OCI-LY7 (cell line): Measurements from ENCODE around the gene TPRN. TPM values are rescaled to one million over a fixed set of nuclear protein-coding genes. Genes with fewer than 3 reads are reported as not detected.
A peak's percentile ranks its signal among the peaks of the same experiment; 100 is the strongest.

ENCODE experiments used
- BruUV-seq: library from RNA; stranded (reverse); fragments of 400-500 nt; replicated peaks from 2 replicates; lab custom pipeline; 2021; lab: Mats Ljungman, UMichigan
- CTCF ChIA-PET: fragments of 300-600 bp; sonication (Branson Sonifier 250); formaldehyde crosslinking; loops from one replicate; lab custom pipeline; 2022; ENCODE audit warnings: antibody characterized with exemption; ENCODE audit not compliant: unreplicated experiment; lab: Charles Lee
- POLR2A ChIA-PET: fragments of 300-600 bp; sonication (Branson Sonifier 250); formaldehyde crosslinking; loops from one replicate; lab custom pipeline; 2022; ENCODE audit warnings: antibody characterized with exemption; lab: Charles Lee
- DNase-seq: peaks from one replicate; pipeline ENCODE4 v3.0.0-alpha.2; 2015; ENCODE audit warnings: low spot score
- H2AFZ ChIP-seq: fragments of 200-600 bp; sonication (generic), shearing (Covaris generic); 2 replicates; pipeline ENCODE4 v1.6.1; 2014; ENCODE audit warnings: mild to moderate bottlenecking, antibody characterized with exemption, low read length, moderate library complexity
- H3K27ac ChIP-seq: fragments of 200-600 bp; sonication (generic); 2 replicates; pipeline ENCODE4 v1.5.1; 2014; ENCODE audit warnings: mixed run types, low read depth, mild to moderate bottlenecking, moderate library complexity, low read length, inconsistent platforms; ENCODE audit not compliant: poor library complexity, severe bottlenecking
- H3K36me3 ChIP-seq: fragments of 200-600 bp; sonication (generic); 2 replicates; pipeline ENCODE4 v1.6.1; 2014; ENCODE audit warnings: mild to moderate bottlenecking, antibody characterized with exemption, low read length, moderate library complexity, mixed read lengths; ENCODE audit not compliant: insufficient read depth
- H3K4me1 ChIP-seq: fragments of 200-600 bp; sonication (generic); 2 replicates; pipeline ENCODE4 v1.5.1; 2014; ENCODE audit warnings: mild to moderate bottlenecking, low read length; ENCODE audit not compliant: insufficient read depth, poor library complexity, severe bottlenecking
- H3K4me2 ChIP-seq: fragments of 200-600 bp; sonication (generic); 2 replicates; pipeline ENCODE4 v1.6.1; 2014; ENCODE audit warnings: mild to moderate bottlenecking, low read length
- H3K4me3 ChIP-seq: fragments of 200-600 bp; sonication (generic); 2 replicates; pipeline ENCODE4 v1.5.1; 2014; ENCODE audit warnings: mild to moderate bottlenecking, low read depth, low read length; ENCODE audit not compliant: poor library complexity, severe bottlenecking
- H3K79me2 ChIP-seq: fragments of 200-600 bp; sonication (generic); 2 replicates; pipeline ENCODE4 v1.6.1; 2016; ENCODE audit warnings: low read depth, mild to moderate bottlenecking, low read length, moderate library complexity, mixed read lengths; ENCODE audit not compliant: insufficient read depth
- H3K9me2 ChIP-seq: fragments of 200-600 bp; sonication (generic); 2 replicates; pipeline ENCODE4 v1.6.1; 2016; ENCODE audit warnings: mild to moderate bottlenecking, low read length, mixed read lengths; ENCODE audit not compliant: insufficient read depth
- H3K9me3 ChIP-seq: fragments of 200-600 bp; sonication (generic); 2 replicates; pipeline ENCODE4 v1.6.1; 2014; ENCODE audit warnings: mild to moderate bottlenecking, mixed run types, low read length, mixed read lengths
- H4K20me1 ChIP-seq: fragments of 200-600 bp; sonication (generic); 2 replicates; pipeline ENCODE4 v1.6.1; 2014; ENCODE audit warnings: mild to moderate bottlenecking, antibody characterized with exemption, low read length, moderate library complexity, mixed read lengths; ENCODE audit not compliant: insufficient read depth
- EZH2phosphoT487 ChIP-seq: fragments of 200-600 bp; sonication (generic); IDR thresholded peaks from 2 replicates; pipeline ENCODE4 v1.6.1; 2018; ENCODE audit warnings: low read depth, borderline replicate concordance, mild to moderate bottlenecking, mixed run types, antibody characterized with exemption, low read length, moderate library complexity, mixed read lengths
- intact Hi-C: fragments of 100-400 bp; cut with micrococcal nuclease; formaldehyde crosslinking; loops from one replicate; pipeline ENCODE4 v1.10.0; 2022; ENCODE audit not compliant: unreplicated experiment
- total RNA-seq, 2 experiments: library from RNA; depleted of rRNA in 1 of 2; stranded (reverse); fragments of >200 nt in 1 of 2; shearing (Covaris generic) in 1 of 2; gene quantifications; 2 replicates each; pipeline ENCODE4 v1.2.3, GENCODE V29; 2014 to 2022
- TF ChIP-seq, protein P1 (sequence below): fragments of 200-600 bp; sonication (generic); conservative IDR thresholded peaks from 2 replicates; pipeline ENCODE4 v1.5.1; 2014; ENCODE audit warnings: mild to moderate bottlenecking, antibody characterized with exemption, low read length, moderate library complexity, mixed read lengths

TPRN gene
- total RNA-seq, 2 experiments from 2014 or later: 9.0 to 15.9 TPM

DNA sequence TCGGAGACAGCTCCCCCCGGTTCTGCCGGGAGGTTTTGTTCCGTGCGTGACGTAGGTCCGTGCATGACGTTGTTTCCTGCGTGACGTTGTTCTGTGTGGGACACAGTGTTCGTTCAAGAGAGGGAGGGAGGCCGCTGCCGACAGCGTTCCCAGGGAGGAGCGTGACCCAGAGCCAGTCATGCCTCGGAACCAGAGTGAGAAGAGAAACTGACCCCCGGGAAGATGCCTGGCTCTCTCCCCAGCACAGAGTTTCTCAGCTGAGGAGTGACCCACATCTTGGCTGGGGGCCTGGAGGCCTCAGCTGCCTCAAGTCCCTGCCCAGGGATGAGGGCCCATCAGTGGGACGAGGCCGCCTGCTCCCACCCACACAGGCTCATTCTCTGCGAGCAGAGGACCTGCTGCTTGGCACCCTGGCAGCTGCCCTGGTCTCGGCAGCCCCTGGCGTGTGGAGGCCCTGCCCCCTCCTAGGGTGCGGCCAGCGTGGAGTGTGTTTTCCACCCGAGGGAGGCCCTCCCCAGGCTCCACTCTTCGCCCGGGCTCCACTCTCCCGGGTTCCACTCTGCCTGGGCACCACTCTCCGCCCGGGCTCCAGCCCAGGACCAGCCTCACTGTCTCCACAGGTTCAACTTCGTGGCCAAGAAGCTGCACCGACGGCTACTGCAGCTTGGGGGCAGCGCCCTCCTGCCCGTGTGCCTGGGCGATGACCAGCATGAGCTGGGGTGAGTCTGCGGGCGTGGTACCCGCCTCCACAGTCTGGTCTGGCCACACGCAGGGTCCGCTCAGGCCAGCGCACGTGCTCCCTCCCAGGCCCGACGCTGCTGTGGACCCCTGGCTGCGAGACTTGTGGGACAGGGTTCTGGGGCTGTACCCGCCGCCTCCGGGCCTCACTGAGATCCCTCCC is 12.9 kb upstream of the TPRN start:
- H3K9me2 ChIP-seq: no peaks in the 10 kb centered on the region
- H3K4me2 ChIP-seq: no peak overlapping the region
- H3K27ac ChIP-seq: no peak overlapping the region
- H3K4me1 ChIP-seq: no peaks in the 10 kb centered on the region
- POLR2A ChIA-PET: no interaction called here
- no peak for DNase-seq
- no peaks in the 10 kb centered on the region for H3K9me3 ChIP-seq
- no TSS peak for BruUV-seq
- intact Hi-C loops: no loop called here
- CTCF ChIA-PET: no interaction called here
- no peak for TF ChIP-seq EZH2phosphoT487
- TF ChIP-seq, protein P1, sequence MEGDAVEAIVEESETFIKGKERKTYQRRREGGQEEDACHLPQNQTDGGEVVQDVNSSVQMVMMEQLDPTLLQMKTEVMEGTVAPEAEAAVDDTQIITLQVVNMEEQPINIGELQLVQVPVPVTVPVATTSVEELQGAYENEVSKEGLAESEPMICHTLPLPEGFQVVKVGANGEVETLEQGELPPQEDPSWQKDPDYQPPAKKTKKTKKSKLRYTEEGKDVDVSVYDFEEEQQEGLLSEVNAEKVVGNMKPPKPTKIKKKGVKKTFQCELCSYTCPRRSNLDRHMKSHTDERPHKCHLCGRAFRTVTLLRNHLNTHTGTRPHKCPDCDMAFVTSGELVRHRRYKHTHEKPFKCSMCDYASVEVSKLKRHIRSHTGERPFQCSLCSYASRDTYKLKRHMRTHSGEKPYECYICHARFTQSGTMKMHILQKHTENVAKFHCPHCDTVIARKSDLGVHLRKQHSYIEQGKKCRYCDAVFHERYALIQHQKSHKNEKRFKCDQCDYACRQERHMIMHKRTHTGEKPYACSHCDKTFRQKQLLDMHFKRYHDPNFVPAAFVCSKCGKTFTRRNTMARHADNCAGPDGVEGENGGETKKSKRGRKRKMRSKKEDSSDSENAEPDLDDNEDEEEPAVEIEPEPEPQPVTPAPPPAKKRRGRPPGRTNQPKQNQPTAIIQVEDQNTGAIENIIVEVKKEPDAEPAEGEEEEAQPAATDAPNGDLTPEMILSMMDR: no peak
- no peak overlapping the region for H3K4me3 ChIP-seq
- H4K20me1 ChIP-seq: no peaks in the 10 kb centered on the region
- no peaks in the 10 kb centered on the region for H3K79me2 ChIP-seq
- H3K36me3 ChIP-seq: peaks cover 68% of the 10 kb centered on the region
- H2AFZ ChIP-seq: no peak overlapping the region

DNA sequence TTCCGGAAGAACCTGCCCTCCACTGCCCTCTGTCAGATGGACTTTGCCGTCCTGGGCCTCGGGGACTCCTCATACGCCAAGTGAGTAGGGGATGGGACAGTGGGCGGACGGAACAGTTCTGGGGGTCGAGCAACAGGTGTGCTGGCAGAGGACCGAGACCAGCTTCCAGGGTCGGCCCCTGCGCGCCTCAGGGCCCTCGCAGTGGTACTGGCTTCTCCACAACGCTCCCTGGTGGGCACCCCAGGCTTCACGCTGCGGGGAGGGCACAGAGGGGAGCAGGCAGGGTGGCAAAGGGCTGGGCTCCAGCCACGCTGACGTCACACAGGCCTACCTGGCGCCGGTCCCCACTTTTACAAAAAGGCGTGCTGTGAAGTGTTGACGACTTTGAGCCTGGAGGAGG is 12.0 kb upstream of the TPRN start:
- Histone ChIP-seq H3K4me1 (no peaks in the 10 kb centered on the region), H3K27ac (no peak overlapping the region), H3K4me3 (no peak overlapping the region), H3K9me3 (no peaks in the 10 kb centered on the region), H3K9me2 (no peaks in the 10 kb centered on the region), H3K4me2 (no peak overlapping the region), H4K20me1 (no peaks in the 10 kb centered on the region), H3K79me2 (0 out of 2 replicates have a peak, but pooled peaks cover 1% of the 10 kb centered on the region), H2AFZ (no peak overlapping the region), H3K36me3 (peaks cover 61% of the 10 kb centered on the region)
- TF ChIP-seq EZH2phosphoT487: no peak
- TF ChIP-seq, protein P1: 0 out of 2 replicates have a peak, but pooled peaks have one; percentile 35
- ChIA-PET POLR2A (no interaction called here), CTCF (no interaction called here)
- intact Hi-C loops: no loop called here
- no TSS peak for BruUV-seq
- DNase-seq: no peak

DNA sequence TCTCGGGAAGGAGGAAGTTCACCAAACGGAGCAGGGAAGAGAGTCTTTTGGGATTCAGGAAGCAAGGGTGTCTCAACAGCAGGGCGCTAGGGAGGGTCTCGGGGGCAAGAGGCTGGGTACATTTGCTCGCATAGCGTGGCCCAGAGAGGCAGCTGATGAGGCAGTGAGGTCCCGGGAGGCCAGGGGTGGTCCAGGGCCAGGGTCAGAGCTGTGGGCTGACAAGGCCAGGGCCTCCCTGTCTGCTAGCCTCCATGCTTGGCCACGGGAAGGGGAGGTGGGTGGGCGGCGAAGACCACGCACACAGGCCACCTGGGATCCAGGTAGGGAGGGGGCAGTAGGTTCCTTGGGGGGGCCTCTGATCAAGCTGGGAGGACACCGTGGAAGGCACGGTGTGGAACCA is 11.0 kb upstream of the TPRN start:
- peaks cover 7% of the 10 kb centered on the region for H3K4me1 ChIP-seq
- intact Hi-C loops: no loop called here
- H3K36me3 ChIP-seq: peaks cover 61% of the 10 kb centered on the region
- ChIA-PET CTCF (no interaction called here), POLR2A (no interaction called here)
- peaks cover 11% of the 10 kb centered on the region for H3K79me2 ChIP-seq
- no peak overlapping the region for H2AFZ ChIP-seq
- no peak for DNase-seq
- no peaks in the 10 kb centered on the region for H3K9me3 ChIP-seq
- H3K4me3 ChIP-seq: no peak overlapping the region
- H3K9me2 ChIP-seq: no peaks in the 10 kb centered on the region
- no peaks in the 10 kb centered on the region for H4K20me1 ChIP-seq
- H3K27ac ChIP-seq: no peak overlapping the region
- no peak overlapping the region for H3K4me2 ChIP-seq
- TF ChIP-seq EZH2phosphoT487: no peak
- TF ChIP-seq, protein P1: no peak
- no TSS peak for BruUV-seq
